NCI-H524 (cell line): ENCODE measurements around the gene GAS7.

ENCODE experiments used
- DNase-seq, 2 experiments: peaks; one replicate each; lab custom pipeline; 2025; lab: John Stamatoyannopoulos, UW

The GAS7 gene

GRCh38 chr17:9982159-9982558 is 216.2 kb downstream of the GAS7 start:
- peak in 1 of 2 experiments; percentile 16 for DNase-seq

- DNase-seq: no peak
Measured at GRCh38 chr17:9981344-9981915, 217.0 kb downstream of the GAS7 start.

DNA sequence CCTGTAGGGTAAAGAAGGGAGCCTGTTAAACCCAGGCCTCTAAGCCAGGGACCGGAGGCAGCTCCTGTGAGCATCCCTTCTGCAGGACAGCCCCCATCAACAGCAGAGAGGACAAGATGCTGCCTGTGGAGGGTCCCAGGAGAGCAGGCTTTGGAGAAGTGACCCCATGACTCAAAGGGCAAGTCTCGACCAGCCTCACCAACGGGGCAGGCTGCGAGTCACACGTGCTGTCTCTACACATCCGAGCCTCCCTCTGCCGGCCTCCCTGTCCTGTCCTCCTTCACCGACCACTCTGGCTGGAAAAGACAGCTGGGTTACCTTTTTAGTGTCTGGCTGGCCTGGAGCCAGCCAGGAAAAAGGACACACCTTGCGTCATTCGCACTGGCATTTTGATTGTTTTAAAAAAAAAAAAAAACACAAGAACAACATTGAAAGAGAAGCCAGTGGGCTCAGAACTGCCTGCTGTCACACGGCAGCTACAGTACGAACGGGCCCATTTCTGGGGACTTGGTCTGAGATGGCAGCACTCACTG is 218.9 kb downstream of the GAS7 start:
- DNase-seq: no peak

DNA sequence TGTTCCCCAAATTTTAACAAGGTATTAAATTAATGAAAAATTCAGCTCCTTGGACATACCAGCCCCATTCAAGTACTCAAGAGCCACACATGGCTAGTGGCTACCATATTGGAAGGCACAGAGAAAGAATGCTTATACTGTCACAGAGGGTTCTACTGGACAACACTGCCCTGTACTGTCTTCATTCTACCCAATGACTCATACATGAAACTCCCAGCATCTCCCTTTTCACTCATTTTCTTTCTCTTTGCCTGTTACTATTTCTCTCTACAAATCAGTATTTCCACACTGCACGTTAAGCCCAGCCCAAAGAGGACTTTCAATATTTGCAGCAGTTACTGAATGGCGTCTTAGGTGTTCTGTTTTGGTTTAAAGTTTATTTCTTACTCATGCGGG is 221.2 kb downstream of the GAS7 start:
- DNase-seq: no peak

DNA sequence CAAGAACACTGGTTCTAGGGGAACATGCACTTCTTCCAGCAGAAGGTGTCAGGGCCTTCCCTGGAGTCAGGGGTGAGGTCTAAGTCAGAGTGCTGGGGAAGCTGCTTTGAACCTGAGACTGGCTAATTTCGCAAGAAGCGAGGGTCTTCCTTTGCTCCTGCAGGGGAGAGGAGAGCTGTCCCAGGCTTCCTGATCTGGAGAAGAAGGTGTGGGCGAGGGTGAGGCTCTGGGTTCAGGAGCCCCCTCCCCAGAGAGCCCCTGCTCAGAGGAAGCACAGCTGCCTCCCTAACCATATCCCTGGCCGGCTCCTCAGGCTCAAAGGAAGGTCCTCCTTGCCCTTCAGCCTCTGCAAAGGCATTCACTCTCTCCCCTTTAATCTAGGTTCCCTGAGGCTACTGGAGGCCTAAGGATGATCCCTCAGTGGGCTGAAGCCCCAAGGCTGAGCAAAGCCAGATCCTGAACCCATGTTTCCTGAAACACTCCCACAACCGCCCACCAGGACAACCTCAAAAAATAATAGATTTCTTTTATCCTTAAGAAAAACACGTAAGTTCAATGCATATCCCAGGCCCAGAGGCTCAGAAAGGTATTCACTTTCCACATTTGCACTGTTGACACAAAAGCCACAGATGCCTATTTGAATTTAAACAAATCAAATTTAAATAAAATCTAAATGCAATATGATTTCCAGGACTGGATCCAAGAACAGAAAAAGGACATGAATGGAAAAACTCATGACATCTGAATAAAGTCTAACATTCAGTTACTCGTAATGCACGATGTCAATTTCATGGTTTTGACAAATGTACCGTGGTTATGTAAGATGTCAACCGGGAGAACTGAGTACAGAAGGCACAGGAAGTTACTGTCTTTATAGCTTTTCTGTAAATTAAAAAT is 221.9 kb downstream of the GAS7 start:
- DNase-seq: no peak

GRCh38 chr17:9974448-9975381 is 223.7 kb downstream of the GAS7 start:
- no peak for DNase-seq

GRCh38 chr17:9973669-9974447 is 224.5 kb downstream of the GAS7 start:
- DNase-seq: no peak

DNA sequence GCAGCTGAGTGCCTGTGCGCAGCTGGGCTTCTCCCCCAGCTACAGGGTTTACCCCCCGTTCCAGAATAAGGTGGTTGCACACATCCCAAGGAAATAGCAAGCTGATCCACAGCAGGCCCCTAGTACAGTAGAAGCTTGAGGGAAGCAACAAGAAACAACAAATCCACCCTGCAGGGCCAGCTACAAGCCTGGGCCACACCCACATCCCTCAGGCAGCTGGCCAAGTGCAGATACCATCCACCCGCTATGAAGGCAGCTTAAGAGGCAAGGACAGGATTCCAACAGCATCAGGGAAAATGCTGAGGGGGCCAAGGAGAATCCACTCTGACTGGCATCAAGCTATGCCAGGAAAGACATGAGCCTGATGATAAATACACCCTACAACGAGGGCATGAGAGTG is 226.4 kb downstream of the GAS7 start:
- peak in 1 of 2 experiments; percentile 39 for DNase-seq

DNA sequence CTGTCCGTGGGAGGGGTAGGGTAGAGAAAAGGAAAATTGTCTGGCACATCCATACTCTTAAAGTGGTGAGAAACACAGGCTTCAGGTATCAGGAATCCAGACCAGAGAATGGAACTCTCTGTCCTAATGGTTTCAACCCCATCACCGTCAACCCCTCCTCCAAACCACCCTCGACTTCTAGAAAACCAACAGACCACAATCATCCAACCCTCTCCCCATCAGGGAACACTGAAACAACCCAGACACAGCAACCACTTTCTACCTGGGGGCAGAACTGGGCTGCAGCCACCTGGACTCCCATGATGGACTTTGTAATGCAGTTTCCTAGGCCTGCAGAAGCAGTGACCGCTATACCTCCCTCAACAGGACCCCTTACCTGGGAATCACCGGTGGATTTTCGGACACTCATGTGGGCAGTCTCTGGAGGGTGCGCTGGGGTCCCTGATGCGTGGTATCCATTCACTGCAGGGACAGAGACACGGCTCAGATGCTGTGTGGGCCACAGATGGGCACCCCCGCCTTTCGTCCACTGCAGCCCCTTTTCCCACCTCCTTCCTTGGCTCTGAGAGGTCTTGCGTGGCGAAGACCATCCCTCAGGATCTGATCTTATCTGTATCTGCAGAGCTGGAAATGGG is 229.0 kb downstream of the GAS7 start:
- DNase-seq: no peak

DNA sequence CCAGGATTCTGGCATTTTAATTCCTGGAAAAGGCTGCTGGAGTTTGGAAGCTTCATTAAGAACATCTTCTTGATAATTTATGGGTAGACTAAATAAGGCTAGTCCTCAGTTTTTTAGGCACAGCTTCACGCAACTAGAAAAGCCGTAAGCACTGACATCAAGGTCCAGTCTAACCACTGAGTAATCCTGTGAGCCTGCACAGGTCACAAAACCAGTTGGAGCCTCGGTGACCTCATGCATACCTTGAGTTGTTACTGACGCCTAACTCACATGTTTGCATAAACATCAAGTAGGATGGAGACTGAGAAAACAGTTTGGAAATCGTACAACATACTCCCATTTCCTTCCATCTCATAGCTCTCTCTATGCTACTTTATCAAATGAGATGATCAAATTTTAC is 229.5 kb downstream of the GAS7 start:
- no peak for DNase-seq

- DNase-seq: no peak
Measured at GRCh38 chr17:9968008-9968407, 230.4 kb downstream of the GAS7 start.

DNA sequence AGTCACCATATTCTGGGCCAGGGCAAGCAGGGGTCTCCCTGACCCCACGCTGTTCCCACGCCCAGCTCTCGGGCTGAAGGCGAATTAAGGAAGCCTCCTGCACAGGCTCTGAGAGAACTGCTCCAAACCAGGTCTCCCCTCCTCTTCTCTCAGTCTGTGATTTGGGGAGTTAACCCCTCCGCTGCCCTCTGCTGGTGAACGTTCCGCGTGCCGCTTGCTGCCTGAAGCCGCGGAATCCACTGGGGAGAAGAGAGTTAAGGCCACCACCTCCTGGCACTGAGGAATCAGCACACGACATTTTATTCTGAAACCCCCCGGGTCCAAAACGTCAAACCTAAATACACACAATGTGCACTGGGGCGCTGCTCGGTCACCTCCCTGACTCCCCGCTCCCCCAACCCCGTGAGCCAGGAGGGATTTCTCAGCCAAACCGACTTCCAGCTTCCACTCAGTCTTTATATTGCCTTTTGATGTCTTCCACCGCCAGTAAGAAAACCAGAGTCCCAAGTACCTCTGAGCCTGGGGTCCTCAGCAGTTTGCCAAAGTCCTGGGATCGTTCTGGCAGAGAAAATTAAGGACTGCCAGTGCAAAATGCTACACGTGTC is 238.9 kb downstream of the GAS7 start:
- DNase-seq: peak; percentile 73 to 83

- peak; percentile 34 to 65 for DNase-seq
Measured at GRCh38 chr17:9958586-9959281, 239.7 kb downstream of the GAS7 start.

- DNase-seq: no peak
Measured at GRCh38 chr17:9957244-9957643, 241.2 kb downstream of the GAS7 start.

GRCh38 chr17:9956474-9957131 is 241.8 kb downstream of the GAS7 start:
- no peak for DNase-seq

GRCh38 chr17:9953492-9953891 is 244.9 kb downstream of the GAS7 start:
- no peak for DNase-seq

- no peak for DNase-seq
Measured at GRCh38 chr17:9951803-9952202, 246.6 kb downstream of the GAS7 start.

- no peak for DNase-seq
Measured at GRCh38 chr17:9948928-9949327, 249.5 kb downstream of the GAS7 start.

GRCh38 chr17:9944704-9945103 is 253.7 kb downstream of the GAS7 start:
- peak; percentile 83 to 91 for DNase-seq
